Aorta (tissue), 5 donors: Measurements from ENCODE around the gene RASD2. TPM values are rescaled to one million over a fixed set of nuclear protein-coding genes. Genes with fewer than 3 reads are reported as not detected.
"Not testable (repeated sequence)": the region's sequence is repeated elsewhere in the genome, so short reads cannot be mapped to it uniquely, and the experiment has no call there.

Experiments used
- ATAC-seq: fragments of 200-7000 bp; cut with Tn5 transposase; one replicate; pipeline ENCODE4 v1.9.1; 2022; ENCODE audit warnings: moderate library complexity; ENCODE audit not compliant: low FRiP score
- DNase-seq, 2 donors: peaks; one replicate each; pipeline ENCODE4 v3.0.0-alpha.2; 2020
- H3K27ac ChIP-seq, 2 donors: one replicate each; pipeline ENCODE4 v1.5.1; 2013; ENCODE audit warnings: low read length in 2 of 2, mild to moderate bottlenecking in 2 of 2, moderate library complexity in 2 of 2, control low read depth in 1 of 2, inconsistent platforms in 1 of 2, low read depth in 1 of 2
- H3K27me3 ChIP-seq, 2 donors: one replicate each; pipeline ENCODE4 v1.6.1; 2013; ENCODE audit warnings: control low read depth in 1 of 2, low read length in 1 of 2, mild to moderate bottlenecking in 1 of 2, moderate library complexity in 1 of 2; ENCODE audit not compliant: insufficient read depth in 2 of 2, control insufficient read depth in 1 of 2
- H3K36me3 ChIP-seq, 2 donors: one replicate each; pipeline ENCODE4 v1.6.1; 2013; ENCODE audit warnings: control low read depth in 1 of 2, low read length in 1 of 2, mild to moderate bottlenecking in 1 of 2; ENCODE audit not compliant: insufficient read depth in 2 of 2, control insufficient read depth in 1 of 2
- H3K4me1 ChIP-seq, 2 donors: one replicate each; pipeline ENCODE4 v1.6.1; 2013; ENCODE audit warnings: low read length in 2 of 2, control low read depth in 1 of 2, mild to moderate bottlenecking in 1 of 2, moderate library complexity in 1 of 2; ENCODE audit not compliant: insufficient read depth in 2 of 2, control insufficient read depth in 1 of 2
- H3K4me3 ChIP-seq, 2 donors: one replicate each; pipeline ENCODE4 v1.5.1; 2013; ENCODE audit warnings: low read length in 2 of 2, control low read depth in 1 of 2, mild to moderate bottlenecking in 1 of 2
- H3K9me3 ChIP-seq: one replicate; pipeline ENCODE4 v1.6.1; 2013; ENCODE audit warnings: mild to moderate bottlenecking, low read length; ENCODE audit not compliant: control insufficient read depth
- WGBS, 2 donors: extraction: QIAGEN DNeasy Blood & Tissue Kit; methylation state at CpG; one replicate each; pipeline ENCODE4 v1.1.7; 2013; 5-methylcytosine and 5-hydroxymethylcytosine counted together
- intact Hi-C, 2 donors: fragments of 100-400 bp; cut with DNase I; formaldehyde crosslinking; loops; one replicate each; pipeline versions ENCODE4 v1.14.2 to v1.15.0; 2022
- long read RNA-seq, 2 donors: library from polyadenylated mRNA; unstranded; transcript quantifications; one replicate each; pipeline ENCODE4 v2.0.0, GENCODE V29; 2020 to 2021
- polyA plus RNA-seq, 2 donors: library from polyadenylated mRNA; stranded (reverse); fragments of 200-250 nt; gene quantifications; one replicate each; pipeline ENCODE4 v1.2.3, GENCODE V29; 2013
- total RNA-seq, 2 donors: library from RNA; stranded (reverse); fragmentation: NEBNext Ultra II Directional; extraction: Animal tissue kit (Norgen Biotek cat#: 25700); gene quantifications; one replicate each; pipeline ENCODE4 v1.2.1, GENCODE V29; 2021
- donor health status: healthy with polysubstance abuse.
- donor health status: Bipolar disorder and iron deficiency.
- donor health status: DM: no; HTN: no; CAD: no.
- donor health status: DM: no; HTN: no; CAD: no.
- donor health status: DM: yes; HTN: yes; CAD: no.

The RASD2 gene
- 10 to 100 TPM; 12.2 to 29.8 TPM for total RNA-seq
- polyA plus RNA-seq, result 1 to 10 TPM in 1 of 2 donors, under 1 TPM in 1; 0.77 to 3.5 TPM
- long read RNA-seq, donor 1, partial matches to known transcripts, result 38 of 42 reads
- long read RNA-seq, donor 1, other reads (novel, unspliced or antisense), result 2 of 42 reads
- long read RNA-seq, donor 2, partial matches to known transcripts, result 9 of 12 reads
- long read RNA-seq, donor 2, other reads (novel, unspliced or antisense), result 1 of 12 reads

- DNase-seq (peak in 1 of 2 donors; percentile 60), ATAC-seq (peak; percentile 58)
- Histone ChIP-seq H3K4me3 (peak within 1 kb of the TSS; percentile 13 to 68), H3K36me3 (no peaks in the 10 kb centered on the region), H3K4me1 (no peaks in the 10 kb centered on the region), H3K9me3 (no peaks in the 10 kb centered on the region), H3K27ac (peak within 1 kb of the TSS in 1 of 2 donors; percentile 26), H3K27me3 (no peaks in the 10 kb centered on the region)
- 1% methylated on average over 38 to 49 of the region's 49 CpGs for WGBS, 2 donors
- intact Hi-C loops, result no loop called here
These were observed at the start of gene RASD2 for GRCh38 chr22:35540595-35541253. Gene RASD2 (plus strand): TSS chr22:35540831. CDS start chr22:35546810, 5,979 bp downstream.

GRCh38 chr22:35491061-35491907 is 49.3 kb upstream of the RASD2 start:
- intact Hi-C loops, H3K27me3 ChIP-seq, ATAC-seq, DNase-seq, H3K27ac ChIP-seq, H3K9me3 ChIP-seq, H3K4me1 ChIP-seq, H3K4me3 ChIP-seq, H3K36me3 ChIP-seq: not testable (repeated sequence)
- WGBS, 2 donors, result 65 to 87% methylated on average over 9 to 24 of the region's 24 CpGs

GRCh38 chr22:35491908-35492380 is 48.7 kb upstream of the RASD2 start:
- DNase-seq (no peak), ATAC-seq (no peak)
- Histone ChIP-seq H3K4me3 (no peak overlapping the region), H3K4me1 (no peaks in the 10 kb centered on the region), H3K27ac (no peak overlapping the region), H3K27me3 (no peaks in the 10 kb centered on the region), H3K36me3 (no peaks in the 10 kb centered on the region), H3K9me3 (no peaks in the 10 kb centered on the region)
- WGBS, 2 donors, result 86 to 93% methylated on average over 3 of the region's 3 CpGs
- intact Hi-C loops, result no loop called here

DNA sequence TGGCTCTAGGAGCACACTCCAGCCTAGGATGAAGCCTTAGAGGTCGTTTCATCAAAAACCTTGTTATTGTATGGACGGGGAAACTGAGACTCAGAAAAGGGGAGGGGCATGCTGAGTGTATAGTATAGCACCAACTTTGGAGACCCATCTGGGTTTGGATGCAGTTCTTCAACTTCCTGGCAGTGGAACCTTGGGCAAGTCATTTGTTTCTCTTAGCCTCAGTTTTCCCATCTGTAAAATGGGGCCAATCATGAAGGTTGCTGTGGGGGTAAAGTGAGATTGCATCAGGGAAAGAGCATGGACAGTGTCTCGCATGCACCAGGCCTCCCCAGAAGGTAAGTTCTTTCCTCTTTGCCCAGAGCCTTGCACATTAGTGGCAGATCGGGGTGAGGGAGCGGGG is 47.6 kb upstream of the RASD2 start:
- no peak for ATAC-seq
- no peak for DNase-seq
- H3K4me1 ChIP-seq, result no peaks in the 10 kb centered on the region
- no peaks in the 10 kb centered on the region for H3K27me3 ChIP-seq
- H3K9me3 ChIP-seq, result no peaks in the 10 kb centered on the region
- H3K27ac ChIP-seq, result no peak overlapping the region
- H3K36me3 ChIP-seq, result no peaks in the 10 kb centered on the region
- intact Hi-C loops, result no loop called here
- 85 to 88% methylated on average over 5 of the region's 5 CpGs for WGBS, 2 donors
- no peak overlapping the region for H3K4me3 ChIP-seq

DNA sequence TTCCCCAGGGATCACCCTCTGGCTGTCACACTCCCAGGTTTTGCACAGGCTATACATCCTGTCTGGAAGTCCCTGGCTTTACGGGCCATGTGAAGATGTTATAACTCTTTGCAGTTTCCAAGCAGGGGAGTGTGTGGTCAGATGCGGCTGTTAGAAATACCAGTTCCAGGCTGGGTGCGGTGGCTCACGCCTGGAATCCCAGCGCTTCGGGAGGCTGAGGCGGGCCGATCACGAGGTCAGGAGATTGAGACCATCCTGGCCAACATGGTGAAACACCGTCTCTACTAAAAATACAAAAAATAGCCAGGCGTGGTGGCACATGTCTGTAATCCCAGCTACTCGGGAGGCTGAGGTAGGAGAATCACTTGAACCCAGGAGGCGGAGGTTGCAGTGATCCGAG is 44.9 kb upstream of the RASD2 start:
- intact Hi-C loops, H3K4me3 ChIP-seq, H3K27me3 ChIP-seq, H3K9me3 ChIP-seq, ATAC-seq, H3K4me1 ChIP-seq, DNase-seq, H3K27ac ChIP-seq, H3K36me3 ChIP-seq: not testable (repeated sequence)
- 89 to 95% methylated on average over 14 of the region's 14 CpGs for WGBS, 2 donors

DNA sequence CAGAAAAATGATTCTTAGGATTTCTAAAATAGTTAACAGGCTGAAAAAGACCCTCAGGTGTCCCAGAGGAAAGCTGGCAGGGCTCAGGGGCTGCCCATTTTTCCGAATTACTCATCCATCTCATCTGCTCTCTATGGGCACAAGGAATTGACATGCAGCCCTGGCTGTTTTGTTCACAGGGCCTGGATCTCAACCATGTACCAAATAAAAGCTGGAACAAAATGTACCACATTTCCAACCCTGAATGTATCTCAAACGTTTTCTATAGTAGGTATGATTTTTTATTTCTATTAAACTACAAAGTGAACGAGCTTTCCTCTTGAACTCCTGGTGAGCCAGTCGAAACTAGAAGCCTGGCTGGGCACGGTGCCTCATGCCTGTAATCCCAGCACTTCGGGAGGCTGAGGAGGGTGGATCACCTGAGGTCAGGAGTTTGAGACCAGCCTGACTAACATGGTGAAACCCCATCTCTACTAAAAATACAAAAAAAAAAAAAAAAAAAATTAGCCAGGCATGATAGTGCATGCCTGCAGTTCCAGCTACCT is 43.8 kb upstream of the RASD2 start:
- H3K27ac ChIP-seq, result no peak overlapping the region

GRCh38 chr22:35498026-35498800 is 42.4 kb upstream of the RASD2 start:
- WGBS, 2 donors, result 42 to 47% methylated on average over 14 of the region's 14 CpGs
- ATAC-seq (no peak), DNase-seq (no peak)
- Histone ChIP-seq H3K9me3 (no peaks in the 10 kb centered on the region), H3K4me3 (no peak overlapping the region), H3K27ac (no peak overlapping the region), H3K4me1 (no peaks in the 10 kb centered on the region), H3K27me3 (no peaks in the 10 kb centered on the region), H3K36me3 (no peaks in the 10 kb centered on the region)
- intact Hi-C loops, result no loop called here

More for the DNA sequence above, 43.8 kb upstream of the RASD2 start:
- Histone ChIP-seq H3K36me3 (no peaks in the 10 kb centered on the region), H3K27me3 (no peaks in the 10 kb centered on the region), H3K9me3 (no peaks in the 10 kb centered on the region), H3K4me3 (no peak overlapping the region), H3K4me1 (no peaks in the 10 kb centered on the region)
- 59 to 63% methylated on average over 6 of the region's 6 CpGs for WGBS, 2 donors
- no peak for ATAC-seq
- no peak for DNase-seq
- intact Hi-C loops, result no loop called here

- Histone ChIP-seq H3K27ac (no peak overlapping the region), H3K9me3 (no peaks in the 10 kb centered on the region), H3K4me1 (no peaks in the 10 kb centered on the region), H3K4me3 (no peak overlapping the region), H3K27me3 (peaks cover 0 to 6% of the 10 kb centered on the region in 2 donors), H3K36me3 (no peaks in the 10 kb centered on the region)
- ATAC-seq (no peak), DNase-seq (no peak)
- intact Hi-C loops, result no loop called here
- whole genome bisulfite sequencing, 2 donors, result 69 to 74% methylated on average over 3 of the region's 3 CpGs
These were observed 37.8 kb upstream of the RASD2 start for GRCh38 chr22:35502836-35503235.
